Activated naive CD8-positive, alpha-beta T cell treated with anti-CD3 and anti-CD28 coated beads for 36 hours (primary cell): ENCODE measurements around the gene RBM47. TPM values are rescaled to one million over a fixed set of nuclear protein-coding genes. Genes with fewer than 3 reads are reported as not detected.
"Not testable (repeated sequence)": the region's sequence is repeated elsewhere in the genome, so short reads cannot be mapped to it uniquely, and the experiment has no call there.

Experiments used
- DNase-seq: peaks from one replicate; pipeline ENCODE4 v3.0.0; 2021
- H3K27ac Mint-ChIP-seq: one replicate; pipeline ENCODE4 v1.8.0; 2022; ENCODE audit warnings: mild to moderate bottlenecking, moderate library complexity, mixed read lengths
- H3K27me3 Mint-ChIP-seq: one replicate; pipeline ENCODE4 v1.8.0; 2022; ENCODE audit warnings: mild to moderate bottlenecking, mixed read lengths
- H3K36me3 Mint-ChIP-seq: one replicate; pipeline ENCODE4 v1.8.0; 2021; ENCODE audit warnings: mild to moderate bottlenecking, mixed read lengths
- H3K4me1 Mint-ChIP-seq: one replicate; pipeline ENCODE4 v1.8.0; 2021; ENCODE audit warnings: mixed read lengths
- H3K4me3 Mint-ChIP-seq: one replicate; pipeline ENCODE4 v1.8.0; 2022; ENCODE audit warnings: mild to moderate bottlenecking, moderate library complexity, mixed read lengths
- H3K9me3 Mint-ChIP-seq: one replicate; pipeline ENCODE4 v1.8.0; 2022; ENCODE audit warnings: mixed read lengths
- total RNA-seq, 2 experiments: library from RNA; stranded (reverse); gene quantifications; one replicate each; pipeline ENCODE4 v1.2.3, GENCODE V29; 2021

The RBM47 gene
- total RNA-seq, 2 experiments from 2014 or later: 0.16 to 0.22 TPM

- no peak for DNase-seq
- Mint-ChIP-seq H3K4me3 (no peak overlapping the region), H3K27me3 (peaks cover 32% of the 10 kb centered on the region), H3K4me1 (peaks cover 14% of the 10 kb centered on the region), H3K27ac (no peak overlapping the region), H3K36me3 (peaks cover 1% of the 10 kb centered on the region), H3K9me3 (no peaks in the 10 kb centered on the region)
These were observed 2.4 kb upstream of the RBM47 start for GRCh38 chr4:40632080-40632479.

- peaks cover 45% of the 10 kb centered on the region for H3K27me3 Mint-ChIP-seq
- H3K9me3 Mint-ChIP-seq: no peaks in the 10 kb centered on the region
- H3K4me1 Mint-ChIP-seq: peaks cover 14% of the 10 kb centered on the region
- peak overlapping the region; percentile 73 for H3K4me3 Mint-ChIP-seq
- peak; percentile 3 for DNase-seq
- H3K27ac Mint-ChIP-seq: no peak overlapping the region
- H3K36me3 Mint-ChIP-seq: no peaks in the 10 kb centered on the region
These were observed 814 bp upstream of the RBM47 start for GRCh38 chr4:40630335-40631021.

GRCh38 chr4:40628888-40629287, 776 bp downstream of the RBM47 start:
- H3K27ac Mint-ChIP-seq: no peak overlapping the region
- peak overlapping the region; percentile 73 for H3K4me3 Mint-ChIP-seq
- H3K9me3 Mint-ChIP-seq: no peaks in the 10 kb centered on the region
- DNase-seq: no peak
- H3K4me1 Mint-ChIP-seq: peaks cover 14% of the 10 kb centered on the region
- H3K36me3 Mint-ChIP-seq: no peaks in the 10 kb centered on the region
- peaks cover 49% of the 10 kb centered on the region for H3K27me3 Mint-ChIP-seq

GRCh38 chr4:40628407-40628806, 1.3 kb downstream of the RBM47 start:
- not testable (repeated sequence) for H3K27ac Mint-ChIP-seq, H3K4me3 Mint-ChIP-seq, DNase-seq, H3K9me3 Mint-ChIP-seq, H3K36me3 Mint-ChIP-seq
- H3K27me3 Mint-ChIP-seq: peaks cover 49% of the 10 kb centered on the region
- peaks cover 14% of the 10 kb centered on the region for H3K4me1 Mint-ChIP-seq

- Mint-ChIP-seq H3K27ac (no peak overlapping the region), H3K36me3 (no peaks in the 10 kb centered on the region), H3K4me1 (peaks cover 14% of the 10 kb centered on the region), H3K27me3 (peaks cover 49% of the 10 kb centered on the region), H3K9me3 (no peaks in the 10 kb centered on the region), H3K4me3 (no peak overlapping the region)
- no peak for DNase-seq
These were observed 2.1 kb downstream of the RBM47 start for GRCh38 chr4:40627540-40627939.

GRCh38 chr4:40626183-40626990, 3.3 kb downstream of the RBM47 start:
- Mint-ChIP-seq H3K36me3 (peaks cover 4% of the 10 kb centered on the region), H3K4me3 (no peak overlapping the region), H3K9me3 (peaks cover 3% of the 10 kb centered on the region), H3K4me1 (peaks cover 19% of the 10 kb centered on the region), H3K27me3 (peaks cover 54% of the 10 kb centered on the region), H3K27ac (no peak overlapping the region)
- DNase-seq: no peak

- no peak for DNase-seq
- H3K27ac Mint-ChIP-seq: no peak overlapping the region
- H3K9me3 Mint-ChIP-seq: peaks cover 3% of the 10 kb centered on the region
- peaks cover 36% of the 10 kb centered on the region for H3K27me3 Mint-ChIP-seq
- H3K4me1 Mint-ChIP-seq: peaks cover 7% of the 10 kb centered on the region
- no peak overlapping the region for H3K4me3 Mint-ChIP-seq
- peaks cover 4% of the 10 kb centered on the region for H3K36me3 Mint-ChIP-seq
These were observed 6.0 kb downstream of the RBM47 start for GRCh38 chr4:40623707-40624106.

- H3K27ac Mint-ChIP-seq: no peak overlapping the region
- no peak overlapping the region for H3K4me3 Mint-ChIP-seq
- peaks cover 3% of the 10 kb centered on the region for H3K9me3 Mint-ChIP-seq
- H3K36me3 Mint-ChIP-seq: peaks cover 4% of the 10 kb centered on the region
- H3K4me1 Mint-ChIP-seq: peaks cover 5% of the 10 kb centered on the region
- DNase-seq: no peak
- peaks cover 29% of the 10 kb centered on the region for H3K27me3 Mint-ChIP-seq
These were observed 6.8 kb downstream of the RBM47 start for GRCh38 chr4:40622913-40623312.

GRCh38 chr4:40621592-40622512, 7.8 kb downstream of the RBM47 start:
- H3K27me3 Mint-ChIP-seq: peaks cover 20% of the 10 kb centered on the region
- DNase-seq: no peak
- H3K9me3 Mint-ChIP-seq: peaks cover 3% of the 10 kb centered on the region
- H3K4me3 Mint-ChIP-seq: no peak overlapping the region
- peaks cover 5% of the 10 kb centered on the region for H3K4me1 Mint-ChIP-seq
- peaks cover 4% of the 10 kb centered on the region for H3K36me3 Mint-ChIP-seq
- H3K27ac Mint-ChIP-seq: no peak overlapping the region

GRCh38 chr4:40621229-40621591, 8.5 kb downstream of the RBM47 start:
- no peak for DNase-seq
- Mint-ChIP-seq H3K9me3 (peaks cover 3% of the 10 kb centered on the region), H3K27ac (no peak overlapping the region)

GRCh38 chr4:40619600-40619999, 10.1 kb downstream of the RBM47 start:
- no peak overlapping the region for H3K4me3 Mint-ChIP-seq
- peaks cover 3% of the 10 kb centered on the region for H3K9me3 Mint-ChIP-seq
- H3K27me3 Mint-ChIP-seq: peaks cover 10% of the 10 kb centered on the region
- no peak overlapping the region for H3K27ac Mint-ChIP-seq
- H3K36me3 Mint-ChIP-seq: peaks cover 4% of the 10 kb centered on the region
- no peak for DNase-seq
- H3K4me1 Mint-ChIP-seq: peaks cover 7% of the 10 kb centered on the region

More at GRCh38 chr4:40621229-40621591, 8.5 kb downstream of the RBM47 start:
- Mint-ChIP-seq H3K27me3 (peaks cover 13% of the 10 kb centered on the region), H3K36me3 (peaks cover 4% of the 10 kb centered on the region), H3K4me1 (peaks cover 5% of the 10 kb centered on the region), H3K4me3 (no peak overlapping the region)

GRCh38 chr4:40617872-40618271, 11.8 kb downstream of the RBM47 start:
- H3K4me3 Mint-ChIP-seq: no peak overlapping the region
- H3K27me3 Mint-ChIP-seq: peaks cover 5% of the 10 kb centered on the region
- H3K9me3 Mint-ChIP-seq: peaks cover 3% of the 10 kb centered on the region
- no peak overlapping the region for H3K27ac Mint-ChIP-seq
- DNase-seq: no peak
- peaks cover 18% of the 10 kb centered on the region for H3K4me1 Mint-ChIP-seq
- H3K36me3 Mint-ChIP-seq: peaks cover 4% of the 10 kb centered on the region

- no peak for DNase-seq
- Mint-ChIP-seq H3K27ac (no peak overlapping the region), H3K4me3 (no peak overlapping the region), H3K27me3 (no peaks in the 10 kb centered on the region), H3K4me1 (peaks cover 12% of the 10 kb centered on the region), H3K9me3 (no peaks in the 10 kb centered on the region), H3K36me3 (no peaks in the 10 kb centered on the region)
These were observed 15.6 kb downstream of the RBM47 start for GRCh38 chr4:40614031-40614430.

- H3K4me1 Mint-ChIP-seq: peaks cover 12% of the 10 kb centered on the region
- no peaks in the 10 kb centered on the region for H3K9me3 Mint-ChIP-seq
- no peaks in the 10 kb centered on the region for H3K27me3 Mint-ChIP-seq
- no peaks in the 10 kb centered on the region for H3K36me3 Mint-ChIP-seq
- no peak overlapping the region for H3K4me3 Mint-ChIP-seq
- no peak overlapping the region for H3K27ac Mint-ChIP-seq
- DNase-seq: no peak
These were observed 16.2 kb downstream of the RBM47 start for GRCh38 chr4:40613456-40613855.

GRCh38 chr4:40612831-40613230, 16.8 kb downstream of the RBM47 start:
- no peaks in the 10 kb centered on the region for H3K27me3 Mint-ChIP-seq
- no peak overlapping the region for H3K4me3 Mint-ChIP-seq
- no peaks in the 10 kb centered on the region for H3K36me3 Mint-ChIP-seq
- H3K27ac Mint-ChIP-seq: no peak overlapping the region
- DNase-seq: no peak
- H3K9me3 Mint-ChIP-seq: no peaks in the 10 kb centered on the region
- peaks cover 12% of the 10 kb centered on the region for H3K4me1 Mint-ChIP-seq
